MM.1S (cell line): ENCODE measurements around the gene TMEM80.

Experiments used
- CTCF ChIP-seq: fragments of 300-600 bp; sonication (generic); IDR thresholded peaks from 2 replicates; pipeline ENCODE4 v1.5.1; 2016; ENCODE audit warnings: antibody characterized with exemption, low read length, mixed read lengths
- EZH2 ChIP-seq: fragments of 300-600 bp; sonication (generic); optimal IDR thresholded peaks from 2 replicates; pipeline ENCODE3; 2017; ENCODE audit warnings: low read depth, mild to moderate bottlenecking, antibody characterized with exemption, low read length, mixed read lengths
- EZH2phosphoT487 ChIP-seq: fragments of 300-600 bp; sonication (generic); IDR thresholded peaks from 2 replicates; pipeline ENCODE4 v1.6.1; 2018; ENCODE audit warnings: antibody characterized with exemption, low read length

DNA sequence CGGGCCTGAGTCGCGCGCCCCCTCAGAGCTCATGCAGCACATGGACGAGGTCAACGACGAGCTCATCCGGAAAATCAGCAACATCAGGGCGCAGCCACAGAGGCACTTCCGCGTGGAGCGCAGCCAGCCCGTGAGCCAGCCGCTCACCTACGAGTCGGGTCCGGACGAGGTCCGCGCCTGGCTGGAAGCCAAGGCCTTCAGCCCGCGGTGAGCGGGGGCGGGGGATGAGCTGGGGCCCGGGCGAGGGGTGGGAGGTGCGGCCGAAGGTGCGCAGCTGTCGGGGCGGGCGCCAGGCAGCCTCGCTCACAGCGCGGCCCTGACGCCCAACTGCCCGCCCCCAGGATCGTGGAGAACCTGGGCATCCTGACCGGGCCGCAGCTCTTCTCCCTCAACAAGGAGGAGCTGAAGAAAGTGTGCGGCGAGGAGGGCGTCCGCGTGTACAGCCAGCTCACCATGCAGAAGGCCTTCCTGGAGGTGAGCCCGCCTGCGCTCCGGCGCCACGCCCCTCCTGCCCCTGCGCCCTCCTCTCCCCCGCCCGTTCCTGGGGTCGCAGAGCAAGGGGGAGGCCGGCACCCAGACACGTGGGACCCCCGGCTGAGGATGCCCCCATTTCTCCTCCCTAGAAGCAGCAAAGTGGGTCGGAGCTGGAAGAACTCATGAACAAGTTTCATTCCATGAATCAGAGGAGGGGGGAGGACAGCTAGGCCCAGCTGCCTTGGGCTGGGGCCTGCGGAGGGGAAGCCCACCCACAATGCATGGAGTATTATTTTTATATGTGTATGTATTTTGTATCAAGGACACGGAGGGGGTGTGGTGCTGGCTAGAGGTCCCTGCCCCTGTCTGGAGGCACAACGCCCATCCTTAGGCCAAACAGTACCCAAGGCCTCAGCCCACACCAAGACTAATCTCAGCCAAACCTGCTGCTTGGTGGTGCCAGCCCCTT lies 30.9 kb downstream of the TMEM80 start:
- no peak for TF ChIP-seq EZH2phosphoT487
- no peak for TF ChIP-seq CTCF
- no peak for TF ChIP-seq EZH2
